Measurements from ENCODE around the gene SPR. TPM values are rescaled to one million over a fixed set of nuclear protein-coding genes. Genes with fewer than 3 reads are reported as not detected.

Gene SPR
- total RNA-seq, 4 donors from 2014 or later: 83.8 to 431 (median 98.0) TPM

DNA sequence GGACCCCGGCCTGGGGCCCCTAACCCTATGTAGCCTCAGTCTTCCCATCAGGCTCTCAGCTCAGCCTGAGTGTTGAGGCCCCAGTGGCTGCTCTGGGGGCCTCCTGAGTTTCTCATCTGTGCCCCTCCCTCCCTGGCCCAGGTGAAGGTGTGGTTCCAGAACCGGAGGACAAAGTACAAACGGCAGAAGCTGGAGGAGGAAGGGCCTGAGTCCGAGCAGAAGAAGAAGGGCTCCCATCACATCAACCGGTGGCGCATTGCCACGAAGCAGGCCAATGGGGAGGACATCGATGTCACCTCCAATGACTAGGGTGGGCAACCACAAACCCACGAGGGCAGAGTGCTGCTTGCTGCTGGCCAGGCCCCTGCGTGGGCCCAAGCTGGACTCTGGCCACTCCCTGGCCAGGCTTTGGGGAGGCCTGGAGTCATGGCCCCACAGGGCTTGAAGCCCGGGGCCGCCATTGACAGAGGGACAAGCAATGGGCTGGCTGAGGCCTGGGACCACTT lies 46.5 kb downstream of the SPR start:
- H3K36me3 ChIP-seq: no peaks in the 10 kb centered on the region
- H3K4me1 ChIP-seq: peaks cover 0 to 7% (median 3%) of the 10 kb centered on the region in 4 donors
- H3K27ac ChIP-seq: no peak overlapping the region
- intact Hi-C loops (cut with DNase I; ENCODE audit: low total_unique reads): no loop called here
- H3K27me3 ChIP-seq: peaks cover 23% of the 10 kb centered on the region
- TF ChIP-seq POLR2AphosphoS5 (IDR thresholded peaks at IDR 0.05) (no peak), EP300 (IDR thresholded peaks at IDR 0.05; ENCODE audit: low read depth) (no peak), POLR2A (IDR thresholded peaks at IDR 0.05) (no peak)
- TF ChIP-seq, protein P1, sequence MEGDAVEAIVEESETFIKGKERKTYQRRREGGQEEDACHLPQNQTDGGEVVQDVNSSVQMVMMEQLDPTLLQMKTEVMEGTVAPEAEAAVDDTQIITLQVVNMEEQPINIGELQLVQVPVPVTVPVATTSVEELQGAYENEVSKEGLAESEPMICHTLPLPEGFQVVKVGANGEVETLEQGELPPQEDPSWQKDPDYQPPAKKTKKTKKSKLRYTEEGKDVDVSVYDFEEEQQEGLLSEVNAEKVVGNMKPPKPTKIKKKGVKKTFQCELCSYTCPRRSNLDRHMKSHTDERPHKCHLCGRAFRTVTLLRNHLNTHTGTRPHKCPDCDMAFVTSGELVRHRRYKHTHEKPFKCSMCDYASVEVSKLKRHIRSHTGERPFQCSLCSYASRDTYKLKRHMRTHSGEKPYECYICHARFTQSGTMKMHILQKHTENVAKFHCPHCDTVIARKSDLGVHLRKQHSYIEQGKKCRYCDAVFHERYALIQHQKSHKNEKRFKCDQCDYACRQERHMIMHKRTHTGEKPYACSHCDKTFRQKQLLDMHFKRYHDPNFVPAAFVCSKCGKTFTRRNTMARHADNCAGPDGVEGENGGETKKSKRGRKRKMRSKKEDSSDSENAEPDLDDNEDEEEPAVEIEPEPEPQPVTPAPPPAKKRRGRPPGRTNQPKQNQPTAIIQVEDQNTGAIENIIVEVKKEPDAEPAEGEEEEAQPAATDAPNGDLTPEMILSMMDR (IDR thresholded peaks at IDR 0.05): no peak
- no peaks in the 10 kb centered on the region for H3K9me3 ChIP-seq
- in situ Hi-C loops (cut with MboI; ENCODE audit: low pct_ligation_motif_present in 1 of 4, low pct_unique_long_range_greater_than_20kb in 1 of 4, low sequenced_read_pairs in 3 of 4): no loop called here
- no peak for DNase-seq
- 75% methylated on average over 7 of the region's 12 CpGs; no CpG with 5 or more reads in 1 of the 2 donors for WGBS, 2 donors (ENCODE audit: low coverage in 1 of 2)
- no peak overlapping the region for H3K4me3 ChIP-seq

DNA sequence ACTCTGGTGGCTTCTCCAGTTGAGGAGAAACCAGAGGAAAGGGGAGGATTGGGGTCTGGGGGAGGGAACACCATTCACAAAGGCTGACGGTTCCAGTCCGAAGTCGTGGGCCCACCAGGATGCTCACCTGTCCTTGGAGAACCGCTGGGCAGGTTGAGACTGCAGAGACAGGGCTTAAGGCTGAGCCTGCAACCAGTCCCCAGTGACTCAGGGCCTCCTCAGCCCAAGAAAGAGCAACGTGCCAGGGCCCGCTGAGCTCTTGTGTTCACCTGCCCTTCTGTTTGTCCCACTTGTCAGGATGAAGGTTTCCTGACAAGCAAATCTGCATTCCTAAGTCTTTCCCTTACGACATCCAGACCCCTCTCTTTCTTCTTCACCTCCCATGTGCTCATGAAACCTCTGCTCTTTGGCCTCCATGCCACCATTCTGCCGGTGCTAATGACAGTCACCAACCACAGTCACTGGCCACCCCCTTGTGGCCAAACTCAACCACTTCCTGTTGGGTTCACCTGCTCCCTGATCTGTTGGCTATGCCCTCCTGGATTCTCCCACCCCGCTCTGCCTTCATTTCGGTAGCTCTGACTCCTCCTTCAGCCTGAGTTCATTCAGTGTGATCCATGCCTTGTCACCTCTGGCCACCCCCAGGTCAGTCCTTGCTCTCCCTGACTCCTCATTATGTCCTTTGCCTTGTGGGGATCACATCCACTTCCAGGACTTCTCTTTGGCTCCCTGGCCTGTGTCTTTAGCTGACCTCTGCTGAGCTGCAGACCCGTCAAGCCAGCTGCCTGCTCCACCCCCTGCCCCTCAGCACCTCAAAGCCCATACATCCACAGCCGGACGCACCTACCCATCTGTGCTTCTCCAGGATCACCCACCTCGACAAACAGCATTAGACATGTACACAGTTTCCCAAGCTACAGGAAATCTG lies 47.7 kb downstream of the SPR start:
- WGBS, 2 donors (ENCODE audit: low coverage in 1 of 2): 81 to 82% methylated on average over 5 to 14 of the region's 14 CpGs
- H3K27ac ChIP-seq: no peak overlapping the region
- peaks cover 10% of the 10 kb centered on the region for H3K27me3 ChIP-seq
- intact Hi-C loops (cut with DNase I; ENCODE audit: low total_unique reads) (no loop called here), in situ Hi-C loops (cut with MboI; ENCODE audit: low pct_ligation_motif_present in 1 of 4, low pct_unique_long_range_greater_than_20kb in 1 of 4, low sequenced_read_pairs in 3 of 4) (no loop called here)
- H3K9me3 ChIP-seq: no peaks in the 10 kb centered on the region
- TF ChIP-seq, protein P1 (IDR thresholded peaks at IDR 0.05): peak; percentile 21 to 72 (median 46)
- TF ChIP-seq POLR2AphosphoS5 (IDR thresholded peaks at IDR 0.05): no peak
- TF ChIP-seq EP300 (IDR thresholded peaks at IDR 0.05; ENCODE audit: low read depth): no peak
- no peak for TF ChIP-seq POLR2A (IDR thresholded peaks at IDR 0.05)
- DNase-seq: peak; percentile 43
- no peaks in the 10 kb centered on the region for H3K36me3 ChIP-seq
- H3K4me3 ChIP-seq: no peak overlapping the region
- peaks cover 0 to 7% (median 3%) of the 10 kb centered on the region in 4 donors for H3K4me1 ChIP-seq

DNA sequence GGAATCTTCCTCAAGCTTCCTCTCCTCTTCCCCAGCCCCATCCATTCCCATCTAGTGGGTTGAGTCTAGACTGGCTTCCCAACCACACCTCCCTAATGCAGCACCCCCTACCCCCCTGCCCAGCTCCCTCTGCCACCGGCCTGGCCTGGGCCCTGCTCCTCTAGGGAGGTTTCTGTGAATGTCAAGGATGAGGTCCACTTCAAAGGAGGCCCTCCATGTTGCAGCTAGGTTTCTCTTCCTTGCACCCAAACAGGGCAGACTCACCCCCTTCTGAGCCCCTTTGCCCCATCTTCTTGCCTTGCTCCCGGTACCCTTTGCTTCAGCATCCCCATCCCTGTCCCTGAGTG lies 48.4 kb downstream of the SPR start:
- H3K4me3 ChIP-seq: no peak overlapping the region
- WGBS, 2 donors (ENCODE audit: low coverage in 1 of 2): 85% methylated on average over 2 of the region's 2 CpGs; no CpG with 5 or more reads in 1 of the 2 donors
- TF ChIP-seq POLR2A (IDR thresholded peaks at IDR 0.05) (no peak), EP300 (IDR thresholded peaks at IDR 0.05; ENCODE audit: low read depth) (no peak), POLR2AphosphoS5 (IDR thresholded peaks at IDR 0.05) (no peak)
- TF ChIP-seq, protein P1 (IDR thresholded peaks at IDR 0.05): no peak
- intact Hi-C loops (cut with DNase I; ENCODE audit: low total_unique reads): no loop called here
- H3K36me3 ChIP-seq: no peaks in the 10 kb centered on the region
- in situ Hi-C loops (cut with MboI; ENCODE audit: low pct_ligation_motif_present in 1 of 4, low pct_unique_long_range_greater_than_20kb in 1 of 4, low sequenced_read_pairs in 3 of 4): no loop called here
- no peaks in the 10 kb centered on the region for H3K9me3 ChIP-seq
- H3K27me3 ChIP-seq: peaks cover 4% of the 10 kb centered on the region
- no peak overlapping the region for H3K27ac ChIP-seq
- peaks cover 0 to 7% (median 3%) of the 10 kb centered on the region in 4 donors for H3K4me1 ChIP-seq
- DNase-seq: no peak

DNA sequence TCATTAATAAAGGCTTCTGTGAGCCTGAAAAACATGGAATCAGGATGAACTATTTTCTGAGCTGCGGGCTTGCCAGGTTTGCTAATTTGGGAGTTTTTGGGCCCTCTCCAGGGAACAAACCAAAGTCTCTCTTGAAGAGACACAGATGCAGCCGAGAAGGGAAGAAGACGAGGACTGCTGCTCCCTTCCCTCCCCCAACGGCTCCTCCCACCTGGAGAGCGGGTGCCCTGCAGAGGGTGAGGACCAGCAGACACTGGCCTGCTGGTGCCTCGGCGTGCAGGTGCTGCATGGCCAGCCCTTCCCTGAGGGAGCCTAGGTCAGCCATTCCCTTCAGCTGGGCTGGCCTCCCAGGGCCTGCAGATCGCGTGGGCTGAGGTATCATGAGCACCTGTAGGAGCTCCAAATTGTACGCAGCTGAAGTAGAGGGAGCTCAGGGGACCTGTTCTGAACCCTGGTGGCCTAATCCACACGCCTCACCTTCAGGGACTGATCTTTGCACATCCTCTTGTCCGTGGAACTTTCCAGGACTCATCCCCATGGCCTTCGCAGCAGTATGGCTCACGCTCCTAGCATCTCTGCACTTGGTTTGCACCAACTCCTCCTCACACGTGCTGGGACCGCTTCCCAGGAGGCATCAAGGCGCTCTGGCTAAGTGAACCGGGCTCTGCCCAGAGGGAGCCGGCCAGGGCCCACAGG lies 49.6 kb downstream of the SPR start:
- intact Hi-C loops (cut with DNase I; ENCODE audit: low total_unique reads): no loop called here
- DNase-seq: no peak
- no peak for TF ChIP-seq POLR2A (IDR thresholded peaks at IDR 0.05)
- no peak for TF ChIP-seq POLR2AphosphoS5 (IDR thresholded peaks at IDR 0.05)
- TF ChIP-seq, protein P1 (IDR thresholded peaks at IDR 0.05): no peak
- no peak for TF ChIP-seq EP300 (IDR thresholded peaks at IDR 0.05; ENCODE audit: low read depth)
- Histone ChIP-seq H3K4me1 (peaks cover 0 to 7% (median 3%) of the 10 kb centered on the region in 4 donors), H3K4me3 (no peak overlapping the region), H3K27me3 (no peaks in the 10 kb centered on the region), H3K36me3 (no peaks in the 10 kb centered on the region), H3K27ac (no peak overlapping the region), H3K9me3 (no peaks in the 10 kb centered on the region)
- in situ Hi-C loops (cut with MboI; ENCODE audit: low pct_ligation_motif_present in 1 of 4, low pct_unique_long_range_greater_than_20kb in 1 of 4, low sequenced_read_pairs in 3 of 4): no loop called here
- 69 to 73% methylated on average over 3 to 15 of the region's 19 CpGs for whole genome bisulfite sequencing, 2 donors (ENCODE audit: low coverage in 1 of 2)
